DMS53 (cell line): ENCODE data around the gene RGS3.

Experiments used
- DNase-seq: peaks from one replicate; lab custom pipeline; 2025; lab: John Stamatoyannopoulos, UW

Gene RGS3

DNA sequence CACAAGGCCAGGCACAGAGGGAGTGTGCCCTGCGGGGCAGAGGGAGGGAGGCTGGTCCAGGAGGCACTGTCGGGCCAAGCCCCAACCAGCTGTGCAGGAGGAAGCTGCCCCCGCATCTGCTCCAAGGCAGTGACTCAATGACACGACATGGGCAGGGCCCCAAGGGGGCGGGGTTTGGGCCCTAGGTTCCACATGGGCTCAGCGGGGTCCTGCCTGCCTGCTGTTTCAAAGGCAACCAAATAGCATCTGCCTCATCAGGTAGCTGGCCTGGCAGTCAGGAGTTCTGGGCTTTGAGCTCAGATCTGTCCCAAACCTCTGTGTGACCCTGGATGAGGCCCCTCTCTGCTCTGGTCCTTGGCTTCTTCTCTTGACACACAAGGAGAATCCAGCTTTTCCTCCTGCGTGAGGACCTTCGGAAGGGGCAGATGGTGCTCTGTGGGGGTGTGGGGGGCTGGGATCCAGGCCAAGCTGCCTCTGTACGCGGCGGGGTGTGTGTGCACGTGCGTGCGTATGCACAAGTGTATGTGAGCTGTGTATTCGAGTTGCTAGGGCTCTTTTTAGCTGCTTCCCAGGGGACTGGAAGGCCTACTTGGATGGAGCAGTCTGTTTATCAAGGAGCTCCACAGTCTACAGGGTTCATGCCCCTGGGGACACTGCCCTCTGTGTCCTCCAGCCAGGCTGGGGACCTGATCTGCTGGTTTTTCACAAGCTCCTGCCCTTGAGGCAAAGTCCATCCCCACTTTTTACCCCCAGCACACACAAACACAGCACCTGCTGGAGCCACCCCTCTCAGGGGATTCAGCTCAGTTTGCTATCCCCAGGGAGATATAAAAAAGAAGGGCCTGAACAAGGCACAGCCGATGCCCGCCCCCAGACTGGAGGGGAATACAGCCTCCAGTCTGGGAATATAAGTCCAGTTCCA, 138.9 kb downstream of the RGS3 start:
- peak; percentile 4 for DNase-seq

DNA sequence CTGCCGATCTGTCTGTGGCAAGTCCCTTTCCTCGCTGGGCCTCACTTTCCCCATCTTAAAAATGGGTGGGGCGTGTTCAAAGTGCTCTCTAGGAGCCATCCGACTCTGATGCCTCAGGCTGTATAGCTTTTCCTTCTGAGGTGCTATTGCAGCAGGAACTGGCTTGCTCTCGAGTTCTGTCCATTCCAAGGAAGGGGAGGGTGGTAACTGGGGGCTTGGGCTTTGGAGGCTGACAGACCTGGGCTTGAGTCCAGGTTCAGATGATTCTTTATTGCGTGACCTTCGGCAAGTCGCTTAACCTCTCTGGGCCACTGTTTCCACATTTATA, 139.5 kb downstream of the RGS3 start:
- no peak for DNase-seq

DNA sequence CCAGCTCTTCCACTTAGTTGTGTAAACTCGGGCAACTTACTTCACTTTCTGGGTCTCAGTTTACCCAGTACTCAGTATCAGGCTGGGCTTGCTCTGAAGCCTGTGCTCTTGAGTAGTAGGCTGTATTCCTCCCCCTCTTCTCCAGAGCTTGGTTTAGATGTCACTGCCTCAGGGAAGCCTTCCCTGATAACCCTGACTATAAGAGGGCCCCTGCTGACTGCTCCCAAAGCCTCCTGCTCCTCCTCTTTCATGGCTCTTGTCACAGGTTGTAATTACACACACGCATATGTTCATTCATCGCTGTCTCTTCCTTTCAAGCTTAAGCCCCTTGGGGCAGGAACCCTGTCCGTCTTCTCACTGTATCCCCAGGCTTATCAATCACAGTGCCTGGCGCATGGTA, 140.2 kb downstream of the RGS3 start:
- no peak for DNase-seq

DNA sequence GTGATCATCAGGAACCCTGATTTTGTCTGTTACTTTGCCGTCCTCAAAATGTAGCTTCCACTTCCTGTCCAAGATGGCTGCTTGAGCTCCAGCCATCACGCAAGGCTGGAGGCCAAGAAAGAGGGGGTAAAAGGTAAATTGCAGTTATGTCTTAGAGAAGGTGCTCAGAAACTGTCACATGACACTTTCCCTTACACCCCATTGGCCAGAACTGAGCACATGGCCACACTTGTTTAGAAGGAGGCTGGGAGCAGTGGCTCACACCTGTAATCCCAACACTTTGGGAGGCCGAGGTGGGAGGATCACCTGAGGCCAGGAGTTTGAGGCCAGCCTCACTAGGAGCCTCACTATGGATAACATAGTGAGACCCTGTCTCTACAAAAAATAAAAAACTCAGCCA, 140.9 kb downstream of the RGS3 start:
- DNase-seq, result no peak

DNA sequence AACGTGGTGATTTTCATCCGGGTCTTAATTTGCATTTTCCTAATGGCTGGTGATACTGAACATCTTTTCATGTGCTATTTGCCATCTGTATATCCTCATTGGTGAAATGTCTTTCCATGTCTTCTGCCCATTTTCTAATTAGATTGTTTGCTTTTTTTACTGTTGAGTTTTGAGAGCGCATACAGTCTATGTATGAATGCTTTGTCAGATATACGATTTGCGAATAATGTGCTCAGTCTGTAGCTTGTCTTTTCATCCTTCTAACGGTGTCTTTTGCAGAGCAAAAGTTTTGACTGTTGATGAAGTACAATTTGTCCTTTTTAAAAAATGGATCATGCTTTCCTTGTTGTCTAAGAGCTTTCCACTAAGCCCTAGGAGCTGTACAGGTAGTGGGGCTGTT, 143.0 kb downstream of the RGS3 start:
- DNase-seq, result no peak

DNA sequence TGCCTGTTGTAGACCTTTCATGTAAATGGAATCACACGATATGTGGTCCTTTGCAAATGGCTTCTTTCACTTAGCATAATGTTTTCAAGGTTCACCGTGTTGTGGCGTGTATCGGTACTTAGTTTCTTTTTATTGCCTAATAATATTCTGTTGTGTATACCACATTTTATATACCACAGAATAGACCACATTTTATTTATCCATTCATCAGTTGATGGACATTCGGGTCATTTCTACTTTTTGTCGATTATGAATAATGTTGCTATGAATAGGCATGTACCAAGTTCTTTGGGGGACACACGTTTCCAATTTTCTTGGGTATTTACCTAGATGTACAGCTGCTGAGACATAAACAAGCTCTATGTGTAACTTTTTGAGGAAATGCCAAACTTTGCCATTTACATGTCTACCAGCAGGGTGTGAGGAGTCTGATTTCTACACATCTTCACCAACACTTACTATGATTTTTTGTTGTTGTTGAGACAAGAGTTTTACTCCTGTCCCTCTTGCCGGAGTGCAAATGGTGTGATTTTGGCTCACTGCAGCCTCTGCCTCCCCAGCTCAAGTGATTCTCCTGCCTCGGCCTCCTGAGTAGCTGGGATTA, 144.7 kb downstream of the RGS3 start:
- DNase-seq, result no peak

DNA sequence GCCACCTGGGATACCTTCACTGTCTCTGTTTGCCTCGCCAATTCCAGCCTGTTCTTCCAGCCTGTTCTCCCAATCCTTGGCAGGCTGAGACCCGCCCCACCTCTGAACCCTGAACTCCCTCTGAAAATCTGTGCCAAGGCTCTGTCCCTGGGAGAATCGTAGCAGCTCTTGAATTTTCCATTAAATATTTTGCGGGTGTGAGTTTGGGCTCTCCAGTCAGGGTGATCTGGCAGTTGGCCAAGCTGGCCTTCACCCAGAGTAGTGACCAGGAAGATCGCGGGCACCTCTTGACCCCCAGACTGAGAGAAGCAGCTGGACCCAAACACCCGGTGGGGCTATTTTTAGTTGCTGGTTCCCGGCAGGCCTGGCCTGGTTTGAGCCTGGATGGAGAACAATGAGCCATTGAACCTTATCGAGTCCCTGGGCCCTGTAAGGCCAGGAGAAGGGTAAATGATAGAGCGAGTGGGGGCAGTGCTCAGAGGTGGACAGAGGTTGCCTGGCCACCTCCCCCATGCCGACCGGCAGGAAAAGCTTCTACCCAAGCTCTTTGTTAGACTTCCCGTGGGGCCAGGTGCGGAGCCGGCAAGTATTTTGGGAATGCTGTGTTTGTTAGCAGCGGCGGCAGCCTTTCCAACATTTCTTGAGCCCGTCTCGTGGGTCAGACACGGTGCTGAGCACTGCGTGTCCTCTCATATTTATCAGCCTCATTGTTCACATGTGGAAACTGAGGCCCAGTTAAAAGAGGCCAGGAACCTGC, 146.2 kb downstream of the RGS3 start:
- DNase-seq, result no peak

DNA sequence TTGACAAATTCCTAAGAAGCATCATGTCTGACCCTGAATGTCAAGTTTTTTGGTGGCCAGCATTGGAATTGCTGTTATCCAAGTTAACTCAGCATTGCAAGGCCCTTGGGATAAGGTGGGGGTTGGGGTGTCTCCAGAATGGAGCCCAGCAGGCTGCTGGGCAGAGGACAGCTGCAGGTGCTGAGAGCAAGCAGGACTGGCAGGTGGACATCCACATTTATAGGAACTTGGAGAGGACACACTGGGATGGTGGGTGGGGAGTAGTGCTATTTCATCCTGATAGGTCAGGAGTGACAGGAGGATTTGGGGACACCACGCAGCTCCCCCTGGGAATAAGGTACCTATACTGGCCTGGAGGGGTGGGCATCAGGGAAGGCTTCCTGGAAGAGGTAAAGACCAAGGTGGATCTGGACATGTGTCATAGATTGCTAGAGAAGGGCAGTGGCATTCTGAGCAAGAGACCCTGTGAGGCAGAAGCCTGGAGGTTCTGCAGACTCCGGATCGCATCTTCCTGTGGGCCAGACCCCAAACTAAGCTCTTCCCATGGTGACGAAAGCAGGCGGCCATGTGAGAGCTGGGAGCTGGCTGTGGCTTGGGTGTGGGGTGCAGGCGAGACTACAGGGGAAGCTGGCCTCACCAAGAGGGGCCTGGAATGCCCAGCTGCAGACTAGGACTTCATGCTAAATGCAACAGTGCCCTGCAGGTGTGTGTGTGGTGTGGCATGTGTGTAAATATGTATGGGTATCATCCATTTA, 148.1 kb downstream of the RGS3 start:
- DNase-seq, result no peak

DNA sequence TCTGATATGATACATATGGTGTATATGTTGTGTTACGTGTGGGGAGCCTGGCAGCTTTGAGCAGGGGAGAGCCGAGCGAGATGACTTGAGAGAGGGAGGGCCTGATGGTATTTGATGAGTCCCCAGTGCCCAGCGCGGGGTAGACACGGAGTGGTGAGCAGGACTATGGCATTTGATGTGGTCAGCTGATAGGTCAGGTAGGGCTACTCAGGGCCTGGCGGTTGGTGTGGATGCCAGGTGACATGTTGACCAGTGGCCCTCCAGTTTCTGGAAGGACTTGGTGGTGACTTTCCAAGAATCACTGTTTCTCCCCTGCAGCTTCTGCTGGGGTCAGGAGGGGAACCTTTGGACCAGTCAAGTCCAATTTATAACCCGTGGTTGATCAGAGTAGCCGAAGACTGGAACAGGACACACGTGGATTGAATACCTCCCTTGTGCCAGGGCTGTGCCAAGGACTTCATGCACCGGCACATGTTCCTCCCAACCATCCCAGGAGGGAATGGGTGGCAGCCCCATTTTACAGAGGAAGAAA, 148.8 kb downstream of the RGS3 start:
- no peak for DNase-seq

DNA sequence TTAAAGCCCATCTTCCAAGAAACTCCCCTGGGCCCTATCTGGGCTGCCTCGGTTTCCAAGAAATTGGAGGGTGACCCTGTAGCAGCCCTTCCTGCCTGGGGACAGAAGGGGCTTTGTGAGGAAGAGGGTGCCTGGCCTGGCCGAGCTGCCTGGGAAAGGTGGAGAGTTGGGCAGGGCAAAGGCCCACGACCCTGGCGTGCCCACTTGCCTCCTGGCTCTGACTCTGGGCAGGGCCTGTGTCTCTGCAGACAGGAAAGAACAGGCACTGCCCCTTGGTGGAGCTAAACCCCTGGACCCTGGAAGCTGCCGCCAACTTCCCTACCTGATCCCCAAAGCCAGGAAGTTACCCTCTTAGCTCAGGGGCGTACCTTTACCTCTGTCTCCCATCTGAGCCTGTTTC, 149.3 kb downstream of the RGS3 start:
- DNase-seq, result no peak

DNA sequence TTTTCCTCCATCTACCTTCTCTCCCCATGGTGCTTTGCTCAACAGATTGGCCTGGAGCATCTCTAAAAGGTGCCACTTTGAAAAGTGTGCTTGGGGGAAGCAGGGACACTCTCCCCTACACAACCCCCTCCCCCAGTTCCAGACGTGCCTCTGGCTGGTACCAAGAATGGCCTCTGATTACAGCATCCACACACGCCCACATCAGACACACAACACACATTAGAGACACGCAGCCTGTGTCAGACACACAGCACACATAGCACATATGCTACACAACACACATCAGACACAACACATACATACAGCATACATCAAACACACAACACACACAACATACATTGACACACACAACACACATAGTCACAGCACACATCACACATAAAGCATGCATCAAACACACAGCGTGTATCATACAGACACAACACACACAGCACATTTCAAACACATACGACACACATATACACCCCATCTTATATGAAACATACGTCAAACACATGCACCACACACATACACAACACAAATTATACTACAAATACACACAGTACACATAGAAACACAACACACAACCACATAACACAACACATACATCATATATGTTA, 150.4 kb downstream of the RGS3 start:
- no peak for DNase-seq

DNA sequence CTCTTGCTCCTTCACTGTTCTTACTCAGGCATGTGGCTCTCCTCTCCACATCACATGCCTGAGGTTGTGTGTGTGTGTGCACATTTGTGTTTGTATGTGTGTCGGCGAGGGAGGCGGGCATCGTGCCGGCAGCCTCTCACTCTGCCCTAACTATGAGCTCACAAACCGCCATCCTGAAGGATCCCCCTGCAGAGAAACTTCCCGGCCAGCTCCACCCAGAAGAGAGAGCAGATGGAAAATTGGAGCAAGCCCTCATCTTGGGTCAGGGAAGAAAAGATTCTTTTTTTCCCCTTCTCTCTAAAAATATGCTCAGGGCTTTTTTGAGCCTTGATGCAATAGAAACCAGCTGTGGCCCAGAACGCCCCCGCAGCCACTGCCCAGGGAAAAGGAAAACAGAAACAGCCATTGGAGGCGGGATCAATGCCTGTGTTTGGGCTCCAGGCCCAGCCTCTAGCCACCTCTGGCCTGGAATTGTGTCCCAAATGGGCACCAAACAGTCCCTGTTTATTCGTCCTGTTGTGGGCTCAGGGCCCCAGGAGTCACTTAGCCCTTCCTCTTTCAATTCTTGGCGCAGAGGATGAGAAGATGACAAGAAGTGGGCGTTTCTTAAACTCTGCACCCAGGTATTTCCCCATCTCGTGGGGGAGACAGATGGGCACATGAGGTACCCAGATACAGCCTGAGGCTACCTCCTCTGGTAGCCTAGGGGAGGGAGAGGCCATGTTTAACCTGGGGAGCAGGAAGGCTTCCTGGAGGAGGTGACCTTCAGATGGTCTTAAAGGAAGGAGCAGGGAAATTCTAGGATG, 151.5 kb downstream of the RGS3 start:
- DNase-seq, result no peak

DNA sequence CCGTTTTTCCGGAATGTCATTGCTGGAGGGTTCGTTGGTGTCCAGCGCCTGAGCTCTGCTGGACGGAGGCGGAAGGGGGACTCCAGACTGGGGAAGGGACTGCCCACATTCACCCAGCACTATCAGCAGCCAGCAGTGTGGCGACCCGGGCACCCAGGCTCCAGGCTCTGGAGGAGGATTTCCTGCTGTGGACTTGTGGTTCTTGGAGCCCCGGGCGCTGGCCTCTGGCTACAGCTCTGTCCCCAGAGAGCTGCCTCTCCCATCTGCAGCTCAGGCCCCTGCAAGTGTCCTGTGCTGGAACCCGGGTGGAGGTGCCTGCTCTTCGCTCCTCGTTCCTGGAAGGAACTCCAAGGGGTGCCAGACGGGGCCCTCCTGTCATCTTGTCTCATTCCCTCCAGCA, 152.6 kb downstream of the RGS3 start:
- DNase-seq, result no peak

DNA sequence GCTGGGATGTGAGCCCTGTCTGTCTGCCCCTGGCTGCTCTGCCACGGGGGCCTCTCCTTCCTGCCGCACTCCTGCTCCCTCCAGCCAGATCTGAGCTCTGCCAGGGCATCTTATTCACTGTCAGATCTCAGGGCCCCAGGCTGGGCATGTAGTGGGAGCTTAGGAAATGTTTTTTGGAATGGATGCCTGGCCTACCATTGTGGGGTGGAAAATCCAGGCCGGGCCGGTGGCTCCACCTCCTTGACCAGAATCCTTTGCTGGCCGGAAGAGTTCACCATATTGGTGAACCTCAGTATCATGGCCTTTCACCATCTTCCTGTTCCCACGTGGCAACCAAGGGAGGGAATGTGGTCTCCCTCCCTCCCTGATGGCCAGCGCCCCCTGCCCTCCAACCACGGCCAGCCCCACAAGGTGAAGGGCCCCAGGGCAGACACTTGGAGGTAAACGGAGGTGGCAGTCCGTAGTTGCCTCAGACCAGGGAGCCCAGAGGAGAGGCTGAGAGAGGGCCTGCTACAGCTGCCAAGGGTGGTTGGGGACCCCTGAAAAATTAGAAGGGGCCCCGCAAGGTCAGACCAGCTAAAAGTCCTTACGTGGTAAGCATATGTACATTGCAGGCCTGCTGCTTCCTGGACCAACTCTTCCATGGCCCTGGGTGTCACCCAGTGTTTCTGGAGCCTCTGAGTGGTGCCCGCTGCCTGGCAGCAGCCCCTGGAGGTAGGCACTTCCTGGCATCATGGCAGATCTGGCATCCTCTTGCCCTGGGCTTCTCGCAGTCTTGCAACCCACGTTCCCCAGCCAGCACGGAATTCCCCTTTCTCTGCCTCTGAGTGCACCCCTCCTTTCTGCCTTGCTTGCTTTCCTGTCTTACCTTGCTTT, 153.3 kb downstream of the RGS3 start:
- DNase-seq, result no peak

DNA sequence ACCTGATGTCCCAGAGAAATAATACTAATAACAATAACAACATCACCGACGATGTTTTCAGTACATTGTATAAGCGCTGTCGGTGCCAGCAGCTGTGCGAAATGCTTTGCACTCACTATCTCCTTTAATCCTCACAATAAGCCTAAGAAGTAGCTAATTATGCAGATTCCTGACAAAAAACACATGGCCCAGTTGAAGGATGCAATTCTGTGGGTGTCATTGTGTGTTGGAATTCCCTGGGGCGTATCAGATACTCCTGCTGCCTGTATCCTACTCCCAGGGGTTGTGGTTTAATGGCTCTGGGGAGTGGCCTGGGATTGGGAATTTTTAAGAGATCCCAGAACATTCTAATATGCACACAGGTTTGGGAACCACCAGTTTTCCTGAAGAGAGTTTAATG, 154.0 kb downstream of the RGS3 start:
- DNase-seq, result no peak

DNA sequence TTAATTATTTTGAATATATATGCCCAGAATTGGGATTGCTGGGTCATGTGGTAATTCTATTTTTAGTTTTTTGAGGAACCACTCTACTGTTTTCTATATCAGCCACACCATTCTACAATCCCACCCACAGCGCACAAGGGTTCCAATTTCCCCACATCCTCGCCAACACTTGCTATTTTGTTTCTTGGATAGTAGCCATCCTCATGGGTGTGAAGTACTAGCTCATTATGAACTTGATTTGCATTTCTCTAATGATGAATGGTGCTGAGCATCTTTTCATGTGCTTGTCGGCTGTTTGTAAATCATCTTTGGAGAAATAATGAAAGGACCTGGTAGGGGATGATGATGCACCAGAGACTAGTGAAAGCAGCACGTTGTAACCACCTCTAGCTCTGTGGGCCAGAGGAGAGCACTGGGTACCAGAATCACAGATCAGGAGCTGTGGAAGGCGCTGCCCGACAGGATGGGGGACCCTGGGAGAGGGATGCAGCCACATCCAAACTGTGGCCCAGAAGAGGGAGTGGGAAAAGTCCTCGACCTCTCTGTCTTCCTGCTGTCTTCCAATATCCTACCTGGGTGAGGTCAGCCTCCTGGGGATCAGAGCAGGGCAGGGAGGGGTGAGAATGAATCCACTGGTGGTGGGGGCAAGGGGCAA, 155.4 kb downstream of the RGS3 start:
- no peak for DNase-seq

DNA sequence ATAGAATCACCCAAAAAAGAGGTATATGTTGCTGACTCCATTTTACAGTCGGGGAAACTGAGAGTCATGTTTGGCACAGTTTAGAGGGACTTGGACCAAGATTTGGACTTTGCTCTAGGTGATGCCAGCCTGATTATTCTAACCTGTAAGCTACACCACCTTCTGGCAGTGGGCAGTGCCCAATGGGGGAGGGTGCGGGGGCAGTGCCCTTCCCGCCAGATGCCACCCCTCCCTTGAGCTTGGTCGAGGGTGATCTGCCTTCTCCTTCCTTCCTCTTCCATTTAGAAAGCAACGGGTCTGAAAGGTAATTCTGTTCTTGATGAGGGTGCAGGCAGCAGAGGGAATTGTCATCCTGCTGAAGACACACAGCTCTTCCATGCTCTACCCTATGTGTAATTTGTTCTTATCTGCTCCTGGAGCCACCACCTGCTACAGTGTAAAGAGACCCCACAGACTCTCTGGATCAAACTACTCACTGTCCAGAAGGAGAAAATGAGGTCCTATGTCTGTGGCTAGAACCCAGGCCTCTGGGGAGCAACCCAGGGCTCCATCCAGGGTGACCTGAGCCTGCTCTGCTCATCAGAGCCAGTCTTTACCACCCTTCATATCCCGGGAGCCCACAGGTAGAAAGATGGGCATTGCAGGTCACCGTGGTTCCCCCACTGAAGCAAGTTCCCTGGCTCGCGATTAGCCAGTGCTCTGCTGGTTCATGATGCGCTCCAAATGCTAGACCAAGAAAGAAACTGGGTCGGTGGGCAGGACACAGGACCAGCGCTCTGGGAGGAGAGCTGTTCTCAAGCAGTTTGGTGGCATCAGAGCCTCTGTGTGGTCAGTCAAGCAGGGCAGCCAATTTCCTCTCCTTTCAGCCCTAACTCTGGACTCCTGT, 156.2 kb downstream of the RGS3 start:
- DNase-seq, result no peak
